H1 (cell line): ENCODE results near the gene EML1. TPM values are rescaled to one million over a fixed set of nuclear protein-coding genes. Genes with fewer than 3 reads are reported as not detected.

Experiments used
- BRCA1 ChIP-seq: IDR thresholded peaks from 2 replicates; pipeline ENCODE4 v1.6.1; 2012; ENCODE audit warnings: low read depth, low read length, improper control_type of control experiment
- CHD2 ChIP-seq: IDR thresholded peaks from 2 replicates; pipeline ENCODE4 v1.6.1; 2012; ENCODE audit warnings: low read length, improper control_type of control experiment
- E2F6 ChIP-seq: IDR thresholded peaks from 2 replicates; pipeline ENCODE4 v1.6.1; 2012; ENCODE audit warnings: inconsistent platforms
- JUND ChIP-seq: IDR thresholded peaks from 2 replicates; pipeline ENCODE4 v1.6.1; 2011; ENCODE audit warnings: mild to moderate bottlenecking, improper control_type of control experiment, low read length
- SP2 ChIP-seq: IDR thresholded peaks from 2 replicates; pipeline ENCODE4 v1.6.1; 2012; ENCODE audit warnings: mild to moderate bottlenecking, low read length, inconsistent platforms
- SP4 ChIP-seq: IDR thresholded peaks from 2 replicates; pipeline ENCODE4 v1.6.1; 2012; ENCODE audit warnings: low read length, inconsistent platforms
- TCF12 ChIP-seq: IDR thresholded peaks from 2 replicates; pipeline ENCODE4 v1.6.1; 2011; ENCODE audit warnings: low read depth, mild to moderate bottlenecking, low read length
- polyA plus RNA-seq, 7 experiments: library from polyadenylated mRNA; depleted of rRNA in 3 of 7; stranded (reverse) in 5 of 7; unstranded in 2 of 7; fragments of >200 nt in 5 of 7; fragments of 200-250 nt in 2 of 7; gene quantifications; 1 replicate in 5 of 7; 2 replicates in 1 of 7; 4 replicates in 1 of 7; pipeline versions ENCODE4 v1.2.1 to v1.2.3, GENCODE V29; 2011 to 2013; ENCODE audit warnings: missing spikeins in 2 of 7, mixed read lengths in 2 of 7
- total RNA-seq: library from RNA; stranded (reverse); fragmentation: NEBNext Ultra II Directional; extraction: Animal tissue kit (Norgen Biotek cat#: 25700); gene quantifications from 2 replicates; pipeline ENCODE4 v1.2.1, GENCODE V29; 2021

The EML1 gene
- total and polyA plus RNA-seq, 2 of the 8 experiments (the other 6 are each of a cell fraction or from before 2014, with no cell fraction given), result 11.1 to 24.7 TPM

DNA sequence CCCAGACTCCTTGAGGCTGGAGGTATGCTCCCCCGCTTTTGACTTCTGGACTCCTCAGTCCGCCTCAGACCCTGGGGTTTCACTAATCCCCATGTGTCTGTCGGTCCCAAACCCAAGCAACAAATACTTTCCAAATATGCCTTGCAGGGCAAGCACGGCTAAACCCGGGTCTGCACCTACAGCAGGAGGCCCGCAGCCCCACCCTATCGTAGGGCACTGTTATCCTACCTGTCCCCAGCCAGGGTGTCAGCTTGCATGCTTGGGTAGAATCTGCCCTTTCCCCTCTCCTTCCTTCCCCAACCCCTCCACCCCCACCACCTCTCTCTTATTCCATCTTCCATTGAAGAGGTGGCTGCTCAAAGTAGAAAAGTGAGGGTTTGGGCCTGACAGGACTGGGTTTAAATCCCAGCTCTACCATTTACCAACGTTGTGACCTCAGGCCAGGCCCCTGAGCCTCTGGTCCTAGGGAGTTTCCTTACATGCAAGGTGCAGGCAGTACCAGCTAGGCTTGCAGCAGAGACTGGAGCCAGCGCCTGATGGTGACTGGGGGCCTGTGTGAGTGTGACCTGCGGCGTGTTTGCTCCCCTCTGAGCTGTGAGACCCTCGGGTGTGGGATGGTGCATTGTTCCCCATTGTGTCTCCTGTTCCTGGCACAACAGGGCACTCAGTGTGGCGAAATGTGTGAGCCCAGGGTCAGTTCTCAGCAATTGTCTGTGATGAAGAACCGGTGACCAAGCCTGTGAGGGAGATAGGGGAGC lies 11.2 kb upstream of the EML1 start (continued):
- no peak for TF ChIP-seq E2F6
- no peak for TF ChIP-seq SP4
- TF ChIP-seq SP2, result no peak
- no peak for TF ChIP-seq JUND
- no peak for TF ChIP-seq BRCA1
- no peak for TF ChIP-seq CHD2
- no peak for TF ChIP-seq TCF12
